HUES6 (cell line): ENCODE data around the gene RALA.

ENCODE experiments used
- H3K27ac ChIP-seq: 2 replicates; pipeline ENCODE4 v1.7.0; 2013; ENCODE audit warnings: low read depth, mild to moderate bottlenecking, low read length, inconsistent platforms
- H3K27me3 ChIP-seq: 2 replicates; pipeline ENCODE4 v1.6.1; 2013; ENCODE audit warnings: low read length; ENCODE audit not compliant: control insufficient read depth, insufficient read depth
- H3K36me3 ChIP-seq: 2 replicates; pipeline ENCODE4 v1.6.1; 2013; ENCODE audit warnings: low read length; ENCODE audit not compliant: control insufficient read depth, insufficient read depth
- H3K4me1 ChIP-seq: 2 replicates; pipeline ENCODE4 v1.6.1; 2013; ENCODE audit warnings: low read length; ENCODE audit not compliant: control insufficient read depth, insufficient read depth
- H3K4me3 ChIP-seq: 2 replicates; pipeline ENCODE4 v1.5.1; 2013; ENCODE audit warnings: low read depth, low read length
- H3K9ac ChIP-seq: one replicate; pipeline ENCODE4 v1.6.1; 2013; ENCODE audit warnings: mild to moderate bottlenecking, low read length
- H3K9me3 ChIP-seq: 2 replicates; pipeline ENCODE4 v1.6.1; 2013; ENCODE audit warnings: low read depth, low read length; ENCODE audit not compliant: control insufficient read depth, insufficient read depth

RALA gene

GRCh38 chr7:39594988-39595620 is 28.3 kb upstream of the RALA start:
- Histone ChIP-seq H3K27ac (no peak overlapping the region), H3K4me1 (no peaks in the 10 kb centered on the region), H3K9ac (no peak overlapping the region), H3K4me3 (no peak overlapping the region), H3K27me3 (no peaks in the 10 kb centered on the region), H3K9me3 (0 out of 2 replicates have a peak, but pooled peaks cover 2% of the 10 kb centered on the region), H3K36me3 (no peaks in the 10 kb centered on the region)

GRCh38 chr7:39602351-39602750 is 21.0 kb upstream of the RALA start:
- H3K9me3 ChIP-seq = no peaks in the 10 kb centered on the region
- H3K9ac ChIP-seq = no peak overlapping the region
- no peak overlapping the region for H3K27ac ChIP-seq
- no peaks in the 10 kb centered on the region for H3K4me1 ChIP-seq
- H3K4me3 ChIP-seq = no peak overlapping the region
- no peaks in the 10 kb centered on the region for H3K36me3 ChIP-seq
- H3K27me3 ChIP-seq = no peaks in the 10 kb centered on the region

GRCh38 chr7:39603924-39604323 is 19.4 kb upstream of the RALA start:
- no peak overlapping the region for H3K9ac ChIP-seq
- H3K27ac ChIP-seq = no peak overlapping the region
- no peaks in the 10 kb centered on the region for H3K9me3 ChIP-seq
- H3K4me3 ChIP-seq = no peak overlapping the region
- H3K4me1 ChIP-seq = no peaks in the 10 kb centered on the region
- no peaks in the 10 kb centered on the region for H3K36me3 ChIP-seq
- H3K27me3 ChIP-seq = no peaks in the 10 kb centered on the region; the same call in 1 of the 2 replicates

- Histone ChIP-seq H3K4me3 (no peak overlapping the region), H3K9me3 (no peaks in the 10 kb centered on the region), H3K9ac (no peak overlapping the region), H3K36me3 (no peaks in the 10 kb centered on the region), H3K27ac (no peak overlapping the region), H3K27me3 (peaks cover 10% of the 10 kb centered on the region), H3K4me1 (0 out of 2 replicates have a peak, but pooled peaks cover 3% of the 10 kb centered on the region)
Measured at GRCh38 chr7:39605087-39605486, 18.3 kb upstream of the RALA start.

DNA sequence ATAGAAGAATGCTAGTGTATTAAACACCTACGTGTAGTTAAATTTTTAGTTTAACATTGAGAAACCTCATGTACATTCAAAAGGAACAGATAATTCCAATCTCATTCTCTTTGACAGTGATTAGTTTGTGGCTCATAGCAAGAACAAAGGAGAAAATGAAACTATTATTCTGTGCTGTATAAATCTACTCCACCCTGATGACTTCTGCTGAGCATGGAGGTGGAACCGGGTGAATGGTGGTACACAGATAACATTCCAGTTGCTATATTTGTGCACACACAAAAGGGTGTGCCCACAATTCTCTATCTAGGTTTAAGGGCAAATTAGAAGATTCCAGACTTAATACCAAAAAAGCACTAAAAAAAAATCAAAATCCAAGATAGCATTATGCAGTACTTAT is 17.0 kb upstream of the RALA start:
- Histone ChIP-seq H3K27me3 (peaks cover 14% of the 10 kb centered on the region), H3K4me1 (0 out of 2 replicates have a peak, but pooled peaks cover 3% of the 10 kb centered on the region), H3K27ac (no peak overlapping the region), H3K4me3 (no peak overlapping the region), H3K9ac (no peak overlapping the region), H3K36me3 (no peaks in the 10 kb centered on the region), H3K9me3 (no peaks in the 10 kb centered on the region)

- H3K9ac ChIP-seq = no peak overlapping the region
- H3K36me3 ChIP-seq = no peaks in the 10 kb centered on the region
- no peak overlapping the region for H3K27ac ChIP-seq
- H3K4me1 ChIP-seq = 0 out of 2 replicates have a peak, but pooled peaks cover 3% of the 10 kb centered on the region
- H3K4me3 ChIP-seq = no peak overlapping the region
- no peaks in the 10 kb centered on the region for H3K9me3 ChIP-seq
- peaks cover 14% of the 10 kb centered on the region for H3K27me3 ChIP-seq
Measured at GRCh38 chr7:39606941-39607340, 16.4 kb upstream of the RALA start.

GRCh38 chr7:39607865-39608264 is 15.5 kb upstream of the RALA start:
- H3K27ac ChIP-seq = no peak overlapping the region

DNA sequence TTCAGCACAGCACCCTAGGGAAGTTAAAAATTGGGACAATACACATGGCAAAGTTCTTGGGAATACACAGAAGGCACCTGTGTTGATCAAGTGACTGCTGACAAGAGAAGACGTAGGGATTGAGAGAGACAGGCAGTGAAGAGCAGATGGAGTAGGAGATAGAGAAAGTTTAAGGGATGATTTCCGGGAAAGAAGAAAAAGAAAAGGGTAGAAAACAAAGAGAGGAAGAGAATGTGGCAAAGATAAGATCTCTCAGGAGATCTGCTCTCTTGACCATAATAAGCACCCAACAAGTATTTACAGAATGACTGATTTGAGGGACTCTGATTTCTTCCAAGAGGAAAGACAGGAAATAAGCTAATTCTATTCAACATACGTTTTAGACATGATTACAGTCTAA is 15.1 kb upstream of the RALA start:
- Histone ChIP-seq H3K27ac (no peak overlapping the region), H3K9me3 (no peaks in the 10 kb centered on the region), H3K4me3 (no peak overlapping the region), H3K9ac (no peak overlapping the region), H3K36me3 (no peaks in the 10 kb centered on the region), H3K4me1 (0 out of 2 replicates have a peak, but pooled peaks cover 3% of the 10 kb centered on the region), H3K27me3 (peaks cover 14% of the 10 kb centered on the region)

More at GRCh38 chr7:39607865-39608264, 15.5 kb upstream of the RALA start:
- Histone ChIP-seq H3K4me1 (0 out of 2 replicates have a peak, but pooled peaks cover 3% of the 10 kb centered on the region), H3K9me3 (no peaks in the 10 kb centered on the region), H3K4me3 (no peak overlapping the region), H3K9ac (no peak overlapping the region), H3K36me3 (no peaks in the 10 kb centered on the region), H3K27me3 (peaks cover 14% of the 10 kb centered on the region)

GRCh38 chr7:39609113-39609934 is 14.0 kb upstream of the RALA start:
- Histone ChIP-seq H3K9me3 (no peaks in the 10 kb centered on the region), H3K4me3 (peak overlapping the region; percentile 51), H3K27ac (no peak overlapping the region), H3K36me3 (no peaks in the 10 kb centered on the region), H3K27me3 (peaks cover 14% of the 10 kb centered on the region), H3K4me1 (0 out of 2 replicates have a peak, but pooled peaks cover 3% of the 10 kb centered on the region), H3K9ac (no peak overlapping the region)

DNA sequence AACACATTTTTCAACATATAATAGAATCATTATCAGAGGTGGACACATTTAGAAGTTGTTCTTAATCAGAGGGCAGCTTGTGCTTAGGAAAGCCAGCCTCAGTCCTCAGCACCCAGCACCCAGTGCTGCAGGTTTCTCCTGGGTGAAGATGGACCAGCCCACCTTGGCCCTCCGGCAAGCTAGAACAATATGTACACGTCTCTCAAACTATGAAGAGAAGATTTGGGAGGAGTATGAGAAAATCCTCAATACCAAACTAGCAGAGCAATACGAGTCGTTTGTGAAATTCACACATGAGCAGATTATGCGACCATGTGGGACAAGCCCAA is 13.5 kb upstream of the RALA start:
- Histone ChIP-seq H3K9ac (no peak overlapping the region), H3K4me3 (peak overlapping the region; percentile 51), H3K4me1 (0 out of 2 replicates have a peak, but pooled peaks cover 3% of the 10 kb centered on the region), H3K27ac (no peak overlapping the region), H3K27me3 (peaks cover 14% of the 10 kb centered on the region), H3K36me3 (no peaks in the 10 kb centered on the region), H3K9me3 (no peaks in the 10 kb centered on the region)

GRCh38 chr7:39613577-39613976 is 9.8 kb upstream of the RALA start:
- 0 out of 2 replicates have a peak, but pooled peaks cover 3% of the 10 kb centered on the region for H3K4me1 ChIP-seq
- H3K9me3 ChIP-seq = no peaks in the 10 kb centered on the region
- H3K27ac ChIP-seq = no peak overlapping the region
- no peak overlapping the region for H3K4me3 ChIP-seq
- H3K36me3 ChIP-seq = no peaks in the 10 kb centered on the region
- H3K27me3 ChIP-seq = peaks cover 14% of the 10 kb centered on the region
- no peak overlapping the region for H3K9ac ChIP-seq
